Dendritic cell treated with granulocyte-macrophage colony-stimulating factor and Interleukin-4, amounts not matched to agents 40 ng/mL and 50 ng/mL, for 4 days (primary cell): ENCODE results near the gene VWCE.
A peak's percentile ranks its signal among the peaks of the same experiment; 100 is the strongest.
"Not testable (repeated sequence)": the region's sequence is repeated elsewhere in the genome, so short reads cannot be mapped to it uniquely, and the experiment has no call there.

Experiments
- H3K27ac Mint-ChIP-seq: one replicate; pipeline ENCODE4 v1.8.0; 2022; ENCODE audit warnings: mild to moderate bottlenecking, mixed read lengths
- H3K27me3 Mint-ChIP-seq: one replicate; pipeline ENCODE4 v1.8.0; 2022; ENCODE audit warnings: mild to moderate bottlenecking, mixed read lengths
- H3K36me3 Mint-ChIP-seq: one replicate; pipeline ENCODE4 v1.8.0; 2022; ENCODE audit warnings: low read depth, mixed read lengths
- H3K4me1 Mint-ChIP-seq: one replicate; pipeline ENCODE4 v1.8.0; 2022; ENCODE audit warnings: low read depth, mixed read lengths
- H3K4me3 Mint-ChIP-seq: one replicate; pipeline ENCODE4 v1.8.0; 2022; ENCODE audit warnings: mild to moderate bottlenecking, moderate library complexity, mixed read lengths
- H3K9me3 Mint-ChIP-seq: one replicate; pipeline ENCODE4 v1.8.0; 2022; ENCODE audit warnings: mixed read lengths
- intact Hi-C: fragments of 100-400 bp; cut with micrococcal nuclease; formaldehyde crosslinking; loops from one replicate; pipeline ENCODE4 v1.15.0; 2022

VWCE gene

DNA sequence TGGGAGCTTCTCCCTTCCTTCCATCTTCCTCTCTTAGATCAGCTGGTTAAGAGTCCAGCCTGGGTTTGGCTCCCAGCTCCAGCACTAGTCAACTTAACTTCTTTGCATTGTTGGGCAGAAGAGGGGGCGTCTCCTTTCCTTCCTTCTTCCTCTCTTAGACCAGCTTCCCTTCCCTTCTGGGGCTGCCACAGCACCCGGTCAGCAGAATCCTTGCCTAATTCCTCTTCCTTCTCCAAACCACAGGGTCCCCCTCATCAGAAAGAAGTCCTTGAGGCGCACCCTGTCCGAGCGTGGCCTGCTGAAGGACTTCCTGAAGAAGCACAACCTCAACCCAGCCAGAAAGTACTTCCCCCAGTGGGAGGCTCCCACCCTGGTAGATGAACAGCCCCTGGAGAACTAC lies 53.6 kb downstream of the VWCE start:
- H3K4me3 Mint-ChIP-seq, H3K27me3 Mint-ChIP-seq, H3K36me3 Mint-ChIP-seq, H3K4me1 Mint-ChIP-seq, intact Hi-C loops, H3K27ac Mint-ChIP-seq, H3K9me3 Mint-ChIP-seq: not testable (repeated sequence)

DNA sequence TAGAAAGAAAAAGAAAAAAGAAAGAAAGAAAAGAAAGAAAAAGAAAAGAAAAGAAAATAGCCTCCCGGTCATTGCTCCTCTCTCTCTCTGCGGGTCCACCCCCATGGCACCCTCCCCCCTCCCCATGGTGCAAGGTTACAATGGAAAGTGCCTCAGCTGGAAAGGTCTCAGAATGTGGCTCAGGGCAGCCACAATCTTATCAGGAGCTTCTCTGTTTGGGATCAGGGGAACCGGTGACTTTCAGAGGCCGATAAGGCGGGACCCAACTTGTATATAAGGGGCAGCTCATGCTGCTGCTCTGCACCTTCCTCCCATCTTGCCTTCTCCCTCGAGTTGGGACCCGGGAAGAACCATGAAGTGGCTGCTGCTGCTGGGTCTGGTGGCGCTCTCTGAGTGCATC lies 54.2 kb downstream of the VWCE start, which contains the start of gene PGA5:
TSS of gene PGA5 (plus strand) at position 301 of the 400 bp plus-strand sequence. CDS start at position 353, 52 bp downstream.
- H3K4me1 Mint-ChIP-seq, H3K9me3 Mint-ChIP-seq, H3K27me3 Mint-ChIP-seq, intact Hi-C loops, H3K36me3 Mint-ChIP-seq: not testable (repeated sequence)
- peak within 1 kb of the TSS; percentile 77 for H3K27ac Mint-ChIP-seq
- H3K4me3 Mint-ChIP-seq, result peak within 1 kb of the TSS; percentile 44

DNA sequence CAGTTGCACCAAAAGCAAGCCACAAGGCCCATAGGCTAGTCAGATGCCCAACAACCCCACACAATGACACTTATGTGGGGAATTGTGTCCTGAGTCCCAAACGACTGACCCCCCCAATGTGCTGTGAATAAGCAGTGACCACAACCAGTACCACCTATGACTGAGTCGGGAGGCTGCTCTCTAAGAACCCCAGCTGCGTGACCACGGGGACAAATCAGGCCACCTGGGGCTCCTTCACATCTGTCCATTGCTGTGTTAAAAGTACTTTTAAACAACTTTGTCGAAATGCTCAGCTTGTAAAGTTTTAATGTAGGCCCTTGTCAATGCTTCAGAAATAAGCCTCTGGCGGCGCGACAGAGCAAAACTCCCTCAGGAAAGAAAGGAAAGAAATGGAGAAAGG lies 54.8 kb downstream of the VWCE start:
- H3K4me1 Mint-ChIP-seq, intact Hi-C loops, H3K36me3 Mint-ChIP-seq, H3K9me3 Mint-ChIP-seq, H3K27me3 Mint-ChIP-seq: not testable (repeated sequence)
- Mint-ChIP-seq H3K27ac (peak overlapping the region; percentile 77), H3K4me3 (peak overlapping the region; percentile 44)

DNA sequence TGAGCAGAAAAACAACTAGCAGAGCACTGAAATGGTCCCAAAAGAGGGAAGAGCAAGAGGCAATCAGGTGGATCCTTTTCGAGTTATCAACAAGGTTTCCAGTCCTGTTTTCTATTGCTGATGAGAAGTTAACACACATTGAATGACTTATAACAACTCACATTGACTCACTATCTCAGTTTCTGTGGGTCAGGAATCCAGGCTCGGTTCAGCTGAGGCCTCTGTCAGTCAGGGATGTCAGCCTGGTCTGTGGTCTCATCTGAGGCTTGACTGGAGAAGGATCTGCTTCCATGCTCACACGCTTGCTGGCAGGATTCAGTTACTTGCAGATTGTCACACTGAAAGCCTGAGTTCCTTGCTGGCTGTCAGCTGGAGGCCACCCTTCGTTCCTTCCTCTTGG lies 58.0 kb downstream of the VWCE start:
- intact Hi-C loops, H3K4me1 Mint-ChIP-seq, H3K27ac Mint-ChIP-seq, H3K4me3 Mint-ChIP-seq, H3K27me3 Mint-ChIP-seq, H3K9me3 Mint-ChIP-seq, H3K36me3 Mint-ChIP-seq: not testable (repeated sequence)

DNA sequence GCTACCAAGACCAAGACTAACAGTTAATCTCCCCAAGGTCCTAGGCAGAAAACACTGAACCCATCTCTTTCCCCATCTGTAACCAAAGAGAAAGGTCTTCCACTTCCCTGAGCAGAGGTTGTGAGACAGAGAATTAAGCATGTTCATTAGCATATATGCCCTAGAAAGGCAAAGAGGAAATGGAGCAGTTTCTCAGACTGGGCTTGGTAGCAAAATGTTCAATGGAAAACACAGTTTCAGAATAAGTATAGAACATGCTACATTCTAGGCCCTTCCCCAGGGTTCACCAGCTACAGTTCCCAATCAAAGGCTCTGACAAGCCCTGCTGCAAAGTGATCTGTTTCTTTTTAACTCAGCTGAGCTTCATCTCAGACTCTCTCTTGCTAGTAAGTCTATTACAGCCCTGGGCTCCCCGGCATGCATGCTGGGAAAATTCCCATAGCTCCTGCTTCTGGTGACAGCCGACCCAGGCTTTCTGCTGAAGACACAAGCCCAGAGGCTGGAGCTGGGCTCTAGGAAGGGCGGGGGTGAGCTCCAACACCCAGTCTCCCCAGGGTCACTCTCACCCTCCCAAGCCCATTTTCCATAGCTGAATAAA lies 62.5 kb downstream of the VWCE start:
- H3K27me3 Mint-ChIP-seq, H3K27ac Mint-ChIP-seq, intact Hi-C loops, H3K9me3 Mint-ChIP-seq, H3K4me3 Mint-ChIP-seq, H3K36me3 Mint-ChIP-seq, H3K4me1 Mint-ChIP-seq: not testable (repeated sequence)

DNA sequence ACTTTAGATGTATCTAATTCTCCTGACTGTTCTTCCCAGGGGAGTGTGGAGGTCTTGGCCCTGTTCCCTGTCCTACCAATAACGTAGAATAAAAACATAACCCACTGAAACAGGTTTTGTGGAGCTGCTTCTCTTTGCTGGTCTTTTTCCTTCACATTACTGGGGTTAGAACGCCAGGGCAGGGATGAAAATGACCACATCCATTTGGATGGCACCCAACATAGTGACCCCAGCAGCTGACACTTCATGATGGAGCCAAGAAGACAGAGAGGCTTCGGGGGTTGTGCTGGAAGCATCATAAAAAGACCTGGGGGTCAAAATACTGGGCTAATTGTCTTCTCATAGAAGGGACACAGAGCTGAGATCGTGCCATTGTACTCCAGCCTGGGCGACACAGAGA lies 63.5 kb downstream of the VWCE start:
- H3K36me3 Mint-ChIP-seq, intact Hi-C loops, H3K4me1 Mint-ChIP-seq, H3K4me3 Mint-ChIP-seq, H3K9me3 Mint-ChIP-seq, H3K27ac Mint-ChIP-seq, H3K27me3 Mint-ChIP-seq: not testable (repeated sequence)

DNA sequence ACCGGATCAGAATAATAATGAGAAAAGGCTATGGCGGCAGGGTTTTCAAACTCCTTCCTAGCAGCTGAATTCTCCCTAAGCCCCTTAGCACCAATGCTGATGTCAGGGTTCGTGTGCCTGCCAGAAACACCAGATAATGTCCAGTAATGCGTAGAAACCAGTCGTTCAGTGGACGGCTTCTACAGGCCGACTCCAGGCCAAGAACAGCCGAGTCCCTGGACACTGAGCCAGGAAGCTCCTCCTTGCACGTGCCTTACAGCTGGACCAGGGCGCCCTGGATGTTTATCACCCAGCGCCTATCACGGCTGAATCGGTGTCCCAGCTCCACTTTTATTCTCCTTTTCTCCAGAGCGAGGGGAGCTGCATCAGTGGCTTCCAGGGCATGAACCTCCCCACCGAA lies 64.1 kb downstream of the VWCE start:
- H3K4me3 Mint-ChIP-seq, H3K27ac Mint-ChIP-seq, intact Hi-C loops, H3K9me3 Mint-ChIP-seq, H3K27me3 Mint-ChIP-seq, H3K36me3 Mint-ChIP-seq, H3K4me1 Mint-ChIP-seq: not testable (repeated sequence)

DNA sequence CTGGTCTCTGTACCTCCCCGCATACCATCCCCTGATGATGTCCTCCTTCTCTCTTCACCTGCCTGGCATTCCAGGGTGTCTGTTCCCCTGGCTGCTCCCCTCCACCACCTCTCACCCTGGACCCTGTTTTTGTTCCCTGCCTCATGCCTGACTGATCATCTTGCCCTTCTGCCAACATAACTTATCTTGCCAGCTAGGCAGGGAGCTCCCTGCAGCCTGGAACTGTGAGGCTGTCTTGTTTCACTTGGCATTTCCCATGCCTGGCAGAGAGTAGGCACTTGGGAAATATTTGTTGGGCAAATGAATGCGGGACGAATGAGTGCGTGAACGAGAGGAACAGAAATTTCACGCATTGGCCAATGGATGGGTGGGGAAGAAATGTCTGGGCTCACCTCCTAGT lies 65.7 kb downstream of the VWCE start:
- H3K36me3 Mint-ChIP-seq, H3K4me3 Mint-ChIP-seq, H3K4me1 Mint-ChIP-seq, H3K27me3 Mint-ChIP-seq, intact Hi-C loops, H3K9me3 Mint-ChIP-seq, H3K27ac Mint-ChIP-seq: not testable (repeated sequence)

DNA sequence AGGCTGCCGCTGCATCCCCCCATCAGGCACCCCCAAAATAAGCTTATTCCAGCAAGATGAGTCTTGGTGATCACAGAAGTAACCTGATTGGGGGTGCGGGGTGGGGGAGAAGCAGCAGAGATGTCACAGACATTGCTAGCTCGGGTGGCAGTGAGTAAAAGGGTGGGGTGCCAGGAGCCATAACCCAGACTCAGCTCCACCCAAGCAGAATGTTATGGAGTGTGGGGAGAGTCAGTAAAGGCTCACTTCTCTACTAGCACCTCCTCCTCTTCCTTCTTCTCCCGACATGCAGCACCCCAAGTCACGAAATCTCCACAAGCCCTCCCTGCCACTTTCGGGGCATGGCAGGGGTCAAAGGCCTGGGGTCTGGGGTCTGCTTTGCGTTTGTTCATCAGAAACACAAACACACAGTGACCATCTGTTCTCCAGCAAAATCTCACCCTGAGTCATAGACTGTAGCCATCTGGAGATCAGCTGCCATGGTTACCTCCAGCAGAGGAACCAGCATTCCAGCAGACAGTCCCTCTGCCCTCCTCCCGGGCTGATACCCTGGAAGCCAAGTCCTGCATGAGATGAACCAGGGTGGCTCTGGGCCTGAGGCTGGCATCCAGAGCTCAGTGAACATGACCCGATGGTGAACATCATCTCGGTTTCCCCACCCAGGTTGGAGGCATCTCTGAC lies 68.5 kb downstream of the VWCE start:
- H3K4me1 Mint-ChIP-seq, H3K9me3 Mint-ChIP-seq, H3K27me3 Mint-ChIP-seq, H3K27ac Mint-ChIP-seq, intact Hi-C loops, H3K4me3 Mint-ChIP-seq, H3K36me3 Mint-ChIP-seq: not testable (repeated sequence)

DNA sequence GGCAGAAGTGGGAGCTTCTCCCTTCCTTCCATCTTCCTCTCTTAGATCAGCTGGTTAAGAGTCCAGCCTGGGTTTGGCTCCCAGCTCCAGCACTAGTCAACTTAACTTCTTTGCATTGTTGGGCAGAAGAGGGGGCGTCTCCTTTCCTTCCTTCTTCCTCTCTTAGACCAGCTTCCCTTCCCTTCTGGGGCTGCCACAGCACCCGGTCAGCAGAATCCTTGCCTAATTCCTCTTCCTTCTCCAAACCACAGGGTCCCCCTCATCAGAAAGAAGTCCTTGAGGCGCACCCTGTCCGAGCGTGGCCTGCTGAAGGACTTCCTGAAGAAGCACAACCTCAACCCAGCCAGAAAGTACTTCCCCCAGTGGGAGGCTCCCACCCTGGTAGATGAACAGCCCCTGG lies 72.4 kb downstream of the VWCE start:
- H3K27me3 Mint-ChIP-seq, H3K4me3 Mint-ChIP-seq, H3K9me3 Mint-ChIP-seq, H3K4me1 Mint-ChIP-seq, H3K27ac Mint-ChIP-seq, H3K36me3 Mint-ChIP-seq, intact Hi-C loops: not testable (repeated sequence)

DNA sequence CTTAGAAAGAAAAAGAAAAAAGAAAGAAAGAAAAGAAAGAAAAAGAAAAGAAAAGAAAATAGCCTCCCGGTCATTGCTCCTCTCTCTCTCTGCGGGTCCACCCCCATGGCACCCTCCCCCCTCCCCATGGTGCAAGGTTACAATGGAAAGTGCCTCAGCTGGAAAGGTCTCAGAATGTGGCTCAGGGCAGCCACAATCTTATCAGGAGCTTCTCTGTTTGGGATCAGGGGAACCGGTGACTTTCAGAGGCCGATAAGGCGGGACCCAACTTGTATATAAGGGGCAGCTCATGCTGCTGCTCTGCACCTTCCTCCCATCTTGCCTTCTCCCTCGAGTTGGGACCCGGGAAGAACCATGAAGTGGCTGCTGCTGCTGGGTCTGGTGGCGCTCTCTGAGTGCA lies 73.1 kb downstream of the VWCE start, which contains the start of gene PGA4:
TSS of gene PGA4 (plus strand) at position 301 of the 400 bp plus-strand sequence. CDS start at position 355, 54 bp downstream.
- H3K4me3 Mint-ChIP-seq, H3K27ac Mint-ChIP-seq, H3K36me3 Mint-ChIP-seq, H3K27me3 Mint-ChIP-seq, intact Hi-C loops, H3K4me1 Mint-ChIP-seq, H3K9me3 Mint-ChIP-seq: not testable (repeated sequence)

DNA sequence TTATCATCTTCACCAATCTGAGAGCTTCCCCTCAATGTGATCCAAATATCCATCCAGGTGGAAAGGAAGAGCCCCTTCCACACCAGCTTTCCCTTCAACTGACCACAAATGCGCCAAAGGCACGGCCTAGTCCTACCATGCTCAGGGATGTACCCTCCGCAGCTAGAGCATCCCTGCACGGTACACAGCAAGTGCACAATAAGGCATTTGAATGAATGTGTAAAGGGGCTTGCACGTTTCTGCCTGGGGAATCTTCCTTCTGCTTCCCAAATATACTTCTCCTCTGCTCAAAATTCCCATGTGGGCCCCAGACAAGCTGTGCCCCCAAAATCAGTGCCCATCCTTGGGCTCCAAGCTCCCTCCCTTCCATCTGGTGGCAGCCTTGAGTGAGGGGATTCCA lies 76.1 kb downstream of the VWCE start:
- H3K27me3 Mint-ChIP-seq, H3K4me1 Mint-ChIP-seq, H3K4me3 Mint-ChIP-seq, H3K9me3 Mint-ChIP-seq, H3K36me3 Mint-ChIP-seq, intact Hi-C loops, H3K27ac Mint-ChIP-seq: not testable (repeated sequence)

DNA sequence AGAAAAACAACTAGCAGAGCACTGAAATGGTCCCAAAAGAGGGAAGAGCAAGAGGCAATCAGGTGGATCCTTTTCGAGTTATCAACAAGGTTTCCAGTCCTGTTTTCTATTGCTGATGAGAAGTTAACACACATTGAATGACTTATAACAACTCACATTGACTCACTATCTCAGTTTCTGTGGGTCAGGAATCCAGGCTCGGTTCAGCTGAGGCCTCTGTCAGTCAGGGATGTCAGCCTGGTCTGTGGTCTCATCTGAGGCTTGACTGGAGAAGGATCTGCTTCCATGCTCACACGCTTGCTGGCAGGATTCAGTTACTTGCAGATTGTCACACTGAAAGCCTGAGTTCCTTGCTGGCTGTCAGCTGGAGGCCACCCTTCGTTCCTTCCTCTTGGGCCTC lies 76.8 kb downstream of the VWCE start:
- H3K27ac Mint-ChIP-seq, H3K36me3 Mint-ChIP-seq, H3K4me1 Mint-ChIP-seq, H3K9me3 Mint-ChIP-seq, H3K27me3 Mint-ChIP-seq, H3K4me3 Mint-ChIP-seq, intact Hi-C loops: not testable (repeated sequence)

DNA sequence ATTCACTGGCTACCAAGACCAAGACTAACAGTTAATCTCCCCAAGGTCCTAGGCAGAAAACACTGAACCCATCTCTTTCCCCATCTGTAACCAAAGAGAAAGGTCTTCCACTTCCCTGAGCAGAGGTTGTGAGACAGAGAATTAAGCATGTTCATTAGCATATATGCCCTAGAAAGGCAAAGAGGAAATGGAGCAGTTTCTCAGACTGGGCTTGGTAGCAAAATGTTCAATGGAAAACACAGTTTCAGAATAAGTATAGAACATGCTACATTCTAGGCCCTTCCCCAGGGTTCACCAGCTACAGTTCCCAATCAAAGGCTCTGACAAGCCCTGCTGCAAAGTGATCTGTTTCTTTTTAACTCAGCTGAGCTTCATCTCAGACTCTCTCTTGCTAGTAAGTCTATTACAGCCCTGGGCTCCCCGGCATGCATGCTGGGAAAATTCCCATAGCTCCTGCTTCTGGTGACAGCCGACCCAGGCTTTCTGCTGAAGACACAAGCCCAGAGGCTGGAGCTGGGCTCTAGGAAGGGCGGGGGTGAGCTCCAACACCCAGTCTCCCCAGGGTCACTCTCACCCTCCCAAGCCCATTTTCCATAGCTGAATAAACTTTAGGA lies 81.3 kb downstream of the VWCE start:
- H3K36me3 Mint-ChIP-seq, H3K4me1 Mint-ChIP-seq, H3K9me3 Mint-ChIP-seq, H3K27ac Mint-ChIP-seq, intact Hi-C loops, H3K27me3 Mint-ChIP-seq, H3K4me3 Mint-ChIP-seq: not testable (repeated sequence)

DNA sequence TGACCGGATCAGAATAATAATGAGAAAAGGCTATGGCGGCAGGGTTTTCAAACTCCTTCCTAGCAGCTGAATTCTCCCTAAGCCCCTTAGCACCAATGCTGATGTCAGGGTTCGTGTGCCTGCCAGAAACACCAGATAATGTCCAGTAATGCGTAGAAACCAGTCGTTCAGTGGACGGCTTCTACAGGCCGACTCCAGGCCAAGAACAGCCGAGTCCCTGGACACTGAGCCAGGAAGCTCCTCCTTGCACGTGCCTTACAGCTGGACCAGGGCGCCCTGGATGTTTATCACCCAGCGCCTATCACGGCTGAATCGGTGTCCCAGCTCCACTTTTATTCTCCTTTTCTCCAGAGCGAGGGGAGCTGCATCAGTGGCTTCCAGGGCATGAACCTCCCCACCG lies 82.9 kb downstream of the VWCE start:
- H3K9me3 Mint-ChIP-seq, H3K4me1 Mint-ChIP-seq, H3K36me3 Mint-ChIP-seq, H3K27ac Mint-ChIP-seq, H3K4me3 Mint-ChIP-seq, H3K27me3 Mint-ChIP-seq, intact Hi-C loops: not testable (repeated sequence)
